Measurements from ENCODE around the gene RAI1. TPM values are rescaled to one million over a fixed set of nuclear protein-coding genes. Genes with fewer than 3 reads are reported as not detected.

The RAI1 gene
- total and polyA plus RNA-seq, 2 of the 13 experiments (the other 11 are each of a cell fraction or from before 2014, with no cell fraction given), result 3.4 to 5.2 TPM

GRCh38 chr17:17859909-17860765 lies 178.9 kb downstream of the RAI1 start (continued):
- TF ChIP-seq, protein P1, sequence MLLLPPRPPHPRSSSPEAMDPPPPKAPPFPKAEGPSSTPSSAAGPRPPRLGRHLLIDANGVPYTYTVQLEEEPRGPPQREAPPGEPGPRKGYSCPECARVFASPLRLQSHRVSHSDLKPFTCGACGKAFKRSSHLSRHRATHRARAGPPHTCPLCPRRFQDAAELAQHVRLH (CRISPR knock-in tag; IDR thresholded peaks at IDR 0.05; ENCODE audit: borderline replicate concordance, low read depth), result peak; percentile 57; the same call in 1 of the 2 replicates
- TF ChIP-seq ESRRA (CRISPR knock-in tag; IDR thresholded peaks at IDR 0.05; ENCODE audit: low read depth) (no peak), CSRNP1 (CRISPR knock-in tag; IDR thresholded peaks at IDR 0.05) (no peak), MXD4 (CRISPR knock-in tag; IDR thresholded peaks at IDR 0.05) (0 out of 2 replicates have a peak, but pooled peaks have one; percentile 21), GFI1 (CRISPR knock-in tag; IDR thresholded peaks at IDR 0.05; ENCODE audit: borderline replicate concordance) (no peak), ZSCAN31 (CRISPR knock-in tag; IDR thresholded peaks at IDR 0.05; ENCODE audit: low read depth) (no peak), SOX5 (CRISPR knock-in tag; IDR thresholded peaks at IDR 0.05; ENCODE audit: borderline replicate concordance) (no peak), ZNF17 (CRISPR knock-in tag; IDR thresholded peaks at IDR 0.05) (no peak), ZNF296 (CRISPR knock-in tag; conservative IDR thresholded peaks at IDR 0.05) (no peak), NRL (CRISPR knock-in tag; IDR thresholded peaks at IDR 0.05; ENCODE audit: borderline replicate concordance) (peak; percentile 75; the same call in 1 of the 2 replicates), GPN1 (CRISPR knock-in tag; IDR thresholded peaks at IDR 0.05; ENCODE audit: borderline replicate concordance) (no peak), ZNF841 (CRISPR knock-in tag; IDR thresholded peaks at IDR 0.05; ENCODE audit: borderline replicate concordance) (no peak), HNF1B (CRISPR knock-in tag; IDR thresholded peaks at IDR 0.05) (no peak), ZNF552 (CRISPR knock-in tag; IDR thresholded peaks at IDR 0.05; ENCODE audit: borderline replicate concordance) (no peak), BHLHE40 (IDR thresholded peaks at IDR 0.05; ENCODE audit: low read length) (no peak)
- TF ChIP-seq, protein P2, sequence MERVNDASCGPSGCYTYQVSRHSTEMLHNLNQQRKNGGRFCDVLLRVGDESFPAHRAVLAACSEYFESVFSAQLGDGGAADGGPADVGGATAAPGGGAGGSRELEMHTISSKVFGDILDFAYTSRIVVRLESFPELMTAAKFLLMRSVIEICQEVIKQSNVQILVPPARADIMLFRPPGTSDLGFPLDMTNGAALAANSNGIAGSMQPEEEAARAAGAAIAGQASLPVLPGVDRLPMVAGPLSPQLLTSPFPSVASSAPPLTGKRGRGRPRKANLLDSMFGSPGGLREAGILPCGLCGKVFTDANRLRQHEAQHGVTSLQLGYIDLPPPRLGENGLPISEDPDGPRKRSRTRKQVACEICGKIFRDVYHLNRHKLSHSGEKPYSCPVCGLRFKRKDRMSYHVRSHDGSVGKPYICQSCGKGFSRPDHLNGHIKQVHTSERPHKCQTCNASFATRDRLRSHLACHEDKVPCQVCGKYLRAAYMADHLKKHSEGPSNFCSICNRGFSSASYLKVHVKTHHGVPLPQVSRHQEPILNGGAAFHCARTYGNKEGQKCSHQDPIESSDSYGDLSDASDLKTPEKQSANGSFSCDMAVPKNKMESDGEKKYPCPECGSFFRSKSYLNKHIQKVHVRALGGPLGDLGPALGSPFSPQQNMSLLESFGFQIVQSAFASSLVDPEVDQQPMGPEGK (CRISPR knock-in tag; IDR thresholded peaks at IDR 0.05), result peak; percentile 49; the same call in 1 of the 2 replicates
- TF ChIP-seq, protein P3, sequence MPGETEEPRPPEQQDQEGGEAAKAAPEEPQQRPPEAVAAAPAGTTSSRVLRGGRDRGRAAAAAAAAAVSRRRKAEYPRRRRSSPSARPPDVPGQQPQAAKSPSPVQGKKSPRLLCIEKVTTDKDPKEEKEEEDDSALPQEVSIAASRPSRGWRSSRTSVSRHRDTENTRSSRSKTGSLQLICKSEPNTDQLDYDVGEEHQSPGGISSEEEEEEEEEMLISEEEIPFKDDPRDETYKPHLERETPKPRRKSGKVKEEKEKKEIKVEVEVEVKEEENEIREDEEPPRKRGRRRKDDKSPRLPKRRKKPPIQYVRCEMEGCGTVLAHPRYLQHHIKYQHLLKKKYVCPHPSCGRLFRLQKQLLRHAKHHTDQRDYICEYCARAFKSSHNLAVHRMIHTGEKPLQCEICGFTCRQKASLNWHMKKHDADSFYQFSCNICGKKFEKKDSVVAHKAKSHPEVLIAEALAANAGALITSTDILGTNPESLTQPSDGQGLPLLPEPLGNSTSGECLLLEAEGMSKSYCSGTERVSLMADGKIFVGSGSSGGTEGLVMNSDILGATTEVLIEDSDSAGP (CRISPR knock-in tag; IDR thresholded peaks at IDR 0.05; ENCODE audit: borderline replicate concordance), result peak; percentile 38; the same call in 1 of the 2 replicates
- TF ChIP-seq, protein P4, sequence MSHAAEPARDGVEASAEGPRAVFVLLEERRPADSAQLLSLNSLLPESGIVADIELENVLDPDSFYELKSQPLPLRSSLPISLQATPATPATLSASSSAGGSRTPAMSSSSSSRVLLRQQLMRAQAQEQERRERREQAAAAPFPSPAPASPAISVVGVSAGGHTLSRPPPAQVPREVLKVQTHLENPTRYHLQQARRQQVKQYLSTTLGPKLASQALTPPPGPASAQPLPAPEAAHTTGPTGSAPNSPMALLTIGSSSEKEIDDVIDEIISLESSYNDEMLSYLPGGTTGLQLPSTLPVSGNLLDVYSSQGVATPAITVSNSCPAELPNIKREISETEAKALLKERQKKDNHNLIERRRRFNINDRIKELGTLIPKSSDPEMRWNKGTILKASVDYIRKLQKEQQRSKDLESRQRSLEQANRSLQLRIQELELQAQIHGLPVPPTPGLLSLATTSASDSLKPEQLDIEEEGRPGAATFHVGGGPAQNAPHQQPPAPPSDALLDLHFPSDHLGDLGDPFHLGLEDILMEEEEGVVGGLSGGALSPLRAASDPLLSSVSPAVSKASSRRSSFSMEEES (CRISPR knock-in tag; IDR thresholded peaks at IDR 0.05), result 0 out of 2 replicates have a peak, but pooled peaks have one; percentile 13
- TF ChIP-seq, protein P5, sequence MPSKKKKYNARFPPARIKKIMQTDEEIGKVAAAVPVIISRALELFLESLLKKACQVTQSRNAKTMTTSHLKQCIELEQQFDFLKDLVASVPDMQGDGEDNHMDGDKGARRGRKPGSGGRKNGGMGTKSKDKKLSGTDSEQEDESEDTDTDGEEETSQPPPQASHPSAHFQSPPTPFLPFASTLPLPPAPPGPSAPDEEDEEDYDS (CRISPR knock-in tag; IDR thresholded peaks at IDR 0.05), result no peak

All from HepG2 (cell line).